ENCODE measurements around the gene ABHD2.
"Not testable (repeated sequence)": the region's sequence is repeated elsewhere in the genome, so short reads cannot be mapped to it uniquely, and the experiment has no call there.

The ABHD2 gene, protein sequence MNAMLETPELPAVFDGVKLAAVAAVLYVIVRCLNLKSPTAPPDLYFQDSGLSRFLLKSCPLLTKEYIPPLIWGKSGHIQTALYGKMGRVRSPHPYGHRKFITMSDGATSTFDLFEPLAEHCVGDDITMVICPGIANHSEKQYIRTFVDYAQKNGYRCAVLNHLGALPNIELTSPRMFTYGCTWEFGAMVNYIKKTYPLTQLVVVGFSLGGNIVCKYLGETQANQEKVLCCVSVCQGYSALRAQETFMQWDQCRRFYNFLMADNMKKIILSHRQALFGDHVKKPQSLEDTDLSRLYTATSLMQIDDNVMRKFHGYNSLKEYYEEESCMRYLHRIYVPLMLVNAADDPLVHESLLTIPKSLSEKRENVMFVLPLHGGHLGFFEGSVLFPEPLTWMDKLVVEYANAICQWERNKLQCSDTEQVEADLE

DNA sequence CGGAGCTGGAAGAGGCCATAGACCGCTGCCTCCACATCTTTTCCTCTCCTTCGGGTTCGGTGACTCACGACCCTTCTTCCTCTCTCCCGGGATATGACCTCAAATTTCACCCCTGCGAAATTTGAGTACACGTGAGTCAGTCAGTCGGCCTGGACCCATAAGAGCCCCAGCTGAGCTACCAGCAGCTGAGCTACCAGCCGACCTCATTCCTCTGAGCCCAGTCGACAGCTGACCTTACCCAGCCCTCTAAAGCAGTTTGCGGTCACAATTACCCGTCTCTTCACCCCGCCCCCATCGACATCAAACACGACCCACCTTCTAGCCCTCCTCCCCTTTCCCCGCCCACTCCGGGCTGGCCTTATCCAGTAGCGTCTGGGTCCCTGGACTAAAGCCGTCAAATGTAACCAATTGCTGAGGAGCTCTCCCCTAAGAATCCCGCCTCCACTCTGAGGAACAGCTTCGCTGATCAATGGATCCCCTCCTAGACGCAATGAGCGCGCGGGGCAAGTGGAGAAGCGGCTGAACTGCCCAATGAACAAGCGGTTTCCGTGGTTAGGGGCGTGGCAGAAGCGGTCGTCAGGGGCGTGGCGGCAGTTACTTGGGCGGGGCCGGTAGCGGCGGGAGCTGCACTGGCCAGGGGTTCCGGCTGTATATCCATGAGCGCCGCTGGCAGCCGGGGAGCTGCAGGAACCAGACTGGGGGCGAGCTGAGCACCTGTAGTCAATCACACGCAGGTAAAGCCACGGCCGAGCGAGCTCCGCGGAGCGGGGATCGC, at the start of gene ABHD2:
TSS of gene ABHD2 (plus strand) at position 627 of the 775 bp plus-strand sequence. CDS start 27,872 bp downstream, outside the sequence.
- peak; percentile 99 for DNase-seq

DNA sequence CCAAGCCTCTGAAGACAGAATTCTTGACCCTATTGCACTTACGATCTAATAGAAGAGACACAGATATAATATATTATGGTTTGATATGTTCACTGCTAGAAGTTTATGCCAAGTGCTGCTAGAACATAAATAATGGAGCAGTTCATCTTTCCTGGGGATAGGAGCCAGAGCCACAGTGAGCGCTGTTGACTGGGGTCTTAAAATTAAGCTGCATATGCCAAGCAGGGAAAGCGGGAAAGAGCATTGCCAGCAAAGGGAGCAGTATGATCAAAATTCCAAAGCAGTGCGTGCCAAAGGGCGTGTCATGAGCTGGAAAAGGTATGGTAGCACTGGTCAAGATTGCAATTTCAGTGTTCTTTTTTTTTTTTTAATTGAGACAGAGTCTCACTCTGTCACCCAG, 49.1 kb upstream of the ABHD2 start:
- no peak for DNase-seq

- DNase-seq: no peak
Measured at GRCh38 chr15:89041507-89041906, 46.7 kb upstream of the ABHD2 start.

GRCh38 chr15:89042387-89042786, 45.9 kb upstream of the ABHD2 start:
- no peak for DNase-seq

DNA sequence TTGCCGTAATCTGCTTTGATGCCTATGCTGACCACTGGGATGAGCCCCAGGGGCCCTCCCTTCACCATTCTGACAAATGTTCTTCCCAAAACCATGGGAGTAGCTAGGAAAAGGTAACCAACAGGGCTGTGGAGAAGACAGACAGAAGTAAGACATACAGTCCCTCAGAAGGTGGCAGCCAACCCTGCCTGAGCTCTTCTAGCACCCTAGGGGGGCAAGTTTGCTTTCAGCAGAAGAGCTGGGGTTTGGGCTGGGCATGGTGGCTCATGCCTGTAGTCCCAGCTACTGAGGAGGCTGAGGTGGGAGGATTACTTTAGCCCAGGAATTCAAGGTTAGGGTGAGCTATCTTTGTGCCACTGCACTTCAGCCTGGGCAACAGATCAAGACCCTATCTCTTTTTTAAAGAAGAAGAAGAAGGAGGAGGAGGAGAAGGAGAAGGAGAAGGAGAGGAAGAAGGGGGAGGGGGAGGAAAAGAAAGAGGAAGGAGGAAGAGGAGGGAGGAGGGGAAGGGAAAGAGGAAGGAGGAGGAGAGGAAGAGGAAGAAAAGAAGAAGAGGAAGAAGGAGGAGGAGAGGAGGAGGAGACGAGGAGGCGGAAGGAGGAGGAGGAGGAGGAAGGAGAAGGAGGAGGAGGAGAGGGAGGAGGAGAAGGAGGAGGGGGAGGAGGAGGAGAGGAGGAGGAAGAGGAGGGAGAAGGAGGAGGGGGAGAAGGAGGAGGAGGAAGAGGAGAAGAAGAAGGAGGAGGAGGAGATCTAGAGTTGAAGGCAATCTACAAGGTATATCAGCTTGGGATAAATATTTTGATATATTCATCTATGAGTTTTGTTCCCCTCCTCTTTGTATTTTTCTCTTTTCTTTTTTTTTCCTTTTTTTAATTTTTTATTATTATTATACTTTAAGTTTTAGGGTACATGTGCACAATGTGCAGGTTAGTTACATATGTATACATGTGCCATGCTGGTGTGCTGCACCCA, 44.9 kb upstream of the ABHD2 start:
- no peak for DNase-seq

DNA sequence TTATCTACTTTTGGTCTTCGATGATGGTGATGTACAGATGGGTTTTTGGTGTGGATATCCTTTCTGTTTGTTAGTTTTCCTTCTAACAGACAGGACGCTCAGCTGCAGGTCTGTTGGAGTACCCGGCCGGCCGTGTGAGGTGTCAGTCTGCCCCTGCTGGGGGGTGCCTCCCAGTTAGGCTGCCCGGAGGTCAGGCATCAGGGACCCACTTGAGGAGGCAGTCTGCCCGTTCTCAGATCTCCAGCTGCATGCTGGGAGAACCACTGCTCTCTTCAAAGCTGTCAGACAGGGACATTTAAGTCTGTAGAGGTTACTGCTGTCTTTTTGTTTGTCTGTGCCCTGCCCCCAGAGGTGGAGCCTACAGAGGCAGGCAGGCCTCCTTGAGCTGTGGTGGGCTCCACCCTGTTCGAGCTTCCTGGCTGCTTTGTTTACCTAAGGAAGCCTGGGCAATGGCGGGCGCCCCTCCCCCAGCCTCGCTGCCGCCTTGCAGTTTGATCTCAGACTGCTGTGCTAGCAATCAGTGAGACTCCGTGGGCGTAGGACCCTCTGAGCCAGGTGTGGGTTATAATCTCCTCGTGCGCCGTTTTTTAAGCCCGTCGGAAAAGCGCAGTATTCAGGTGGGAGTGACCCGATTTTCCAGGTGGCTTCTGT, 39.1 kb upstream of the ABHD2 start:
- DNase-seq: not testable (repeated sequence)

DNA sequence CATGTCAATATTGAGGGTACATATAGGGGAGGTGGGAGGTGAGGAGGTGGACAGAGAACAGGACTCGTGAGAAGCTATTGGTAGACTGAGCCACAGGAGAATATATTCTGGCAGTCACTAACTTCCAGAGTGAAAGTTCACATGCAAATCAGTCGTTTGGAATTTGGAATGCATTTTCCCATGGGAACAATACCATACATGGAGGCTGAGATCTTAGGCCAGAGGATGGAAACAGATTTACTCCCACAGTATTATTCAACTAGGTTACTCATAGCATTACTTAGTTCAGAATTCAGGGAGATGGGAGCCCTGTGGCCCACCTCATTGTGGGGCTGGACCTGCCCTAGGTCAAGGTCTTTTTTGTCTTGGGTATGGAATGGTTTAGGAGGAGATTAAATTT, 36.4 kb upstream of the ABHD2 start:
- DNase-seq: no peak

DNA sequence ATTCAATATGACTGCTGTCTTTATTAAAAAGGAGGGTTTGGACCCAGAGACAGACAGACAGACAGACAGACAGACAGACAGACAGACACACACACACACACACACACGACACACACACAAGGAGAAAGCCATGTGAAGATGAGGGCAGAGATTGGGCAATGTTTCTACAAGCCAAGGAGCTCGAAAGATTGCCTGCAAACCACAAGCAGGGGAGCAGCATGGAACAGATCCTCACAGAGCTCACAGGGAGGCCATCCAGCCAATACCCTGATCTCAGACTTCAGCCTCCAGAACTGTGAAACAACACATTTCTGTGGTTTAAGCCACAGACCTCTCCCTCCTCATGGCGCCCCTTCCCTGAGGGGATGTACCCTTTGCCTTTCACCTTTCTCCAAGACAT, 35.8 kb upstream of the ABHD2 start:
- no peak for DNase-seq

DNA sequence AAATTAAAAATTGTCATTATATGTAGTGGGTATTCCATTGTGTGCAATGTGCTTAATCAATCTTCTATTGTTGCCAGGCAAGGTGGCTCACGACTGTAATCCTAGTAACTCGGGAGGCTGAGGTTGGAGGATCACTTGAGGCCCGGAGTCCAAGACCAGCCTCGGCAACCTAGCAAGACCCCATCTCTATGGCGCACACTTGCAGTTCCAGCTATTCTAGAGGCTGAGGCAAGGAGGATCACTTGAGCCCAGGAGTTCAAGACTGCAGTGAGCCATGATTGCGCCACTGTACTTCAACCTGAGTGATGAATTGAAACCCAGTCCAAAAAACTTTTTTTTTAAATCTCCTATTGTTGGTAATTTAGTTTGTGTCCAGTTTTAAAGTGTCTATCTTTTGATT, 33.4 kb upstream of the ABHD2 start:
- DNase-seq: no peak

- peak; percentile 88 for DNase-seq
Measured at GRCh38 chr15:89057506-89058133, 30.6 kb upstream of the ABHD2 start.

GRCh38 chr15:89058376-89058775, 29.9 kb upstream of the ABHD2 start:
- DNase-seq: no peak

DNA sequence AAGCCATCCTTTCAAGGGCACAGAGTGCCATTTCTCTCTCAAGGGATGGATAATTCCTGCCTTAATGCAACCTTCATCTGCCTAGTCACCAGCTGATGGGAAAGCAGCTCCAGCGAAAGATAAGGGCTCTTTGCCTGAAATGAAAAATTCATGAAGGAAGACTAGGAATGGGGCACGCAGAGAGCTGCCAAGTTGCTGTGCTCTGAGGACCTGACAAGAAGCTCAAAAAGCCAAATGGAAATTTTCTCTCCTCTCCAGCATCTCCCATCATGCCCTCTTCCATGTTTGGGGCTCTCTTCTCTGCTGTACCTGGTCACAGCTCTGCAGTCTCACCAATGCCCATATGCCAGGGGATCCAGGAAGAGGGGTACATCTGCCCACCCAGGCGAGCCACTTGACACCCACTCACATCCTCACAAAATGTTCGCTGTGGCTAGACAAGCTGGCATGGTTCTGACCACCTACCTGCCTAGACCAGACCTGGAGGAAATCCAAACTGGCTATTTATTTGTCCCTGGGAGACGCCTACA, 29.3 kb upstream of the ABHD2 start:
- no peak for DNase-seq

- DNase-seq: no peak
Measured at GRCh38 chr15:89066280-89066679, 22.0 kb upstream of the ABHD2 start.

GRCh38 chr15:89067751-89068150, 20.5 kb upstream of the ABHD2 start:
- DNase-seq: no peak

GRCh38 chr15:89068325-89068784, 19.9 kb upstream of the ABHD2 start:
- DNase-seq: peak; percentile 40

- no peak for DNase-seq
Measured at GRCh38 chr15:89070197-89071124, 17.8 kb upstream of the ABHD2 start.

DNA sequence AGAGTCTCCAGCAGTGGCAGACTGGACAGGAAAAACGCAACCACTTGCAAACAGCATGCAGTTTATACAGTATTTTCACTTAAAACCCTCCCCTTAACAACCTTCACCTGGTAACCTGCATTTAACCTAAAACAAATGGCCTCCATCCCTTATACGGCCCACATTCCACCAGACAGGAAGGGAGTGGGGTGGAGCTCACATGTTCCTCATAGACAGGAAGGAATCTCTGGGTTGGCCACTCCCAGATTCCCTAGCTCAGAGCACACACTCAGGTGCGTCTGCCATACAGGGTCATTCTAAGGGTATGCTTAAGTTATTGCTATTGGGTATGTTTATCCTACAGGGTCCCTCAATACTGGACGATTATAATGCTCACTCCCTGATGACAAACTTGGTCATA, 16.8 kb upstream of the ABHD2 start:
- no peak for DNase-seq

GRCh38 chr15:89072277-89072869, 15.9 kb upstream of the ABHD2 start:
- DNase-seq: no peak

DNA sequence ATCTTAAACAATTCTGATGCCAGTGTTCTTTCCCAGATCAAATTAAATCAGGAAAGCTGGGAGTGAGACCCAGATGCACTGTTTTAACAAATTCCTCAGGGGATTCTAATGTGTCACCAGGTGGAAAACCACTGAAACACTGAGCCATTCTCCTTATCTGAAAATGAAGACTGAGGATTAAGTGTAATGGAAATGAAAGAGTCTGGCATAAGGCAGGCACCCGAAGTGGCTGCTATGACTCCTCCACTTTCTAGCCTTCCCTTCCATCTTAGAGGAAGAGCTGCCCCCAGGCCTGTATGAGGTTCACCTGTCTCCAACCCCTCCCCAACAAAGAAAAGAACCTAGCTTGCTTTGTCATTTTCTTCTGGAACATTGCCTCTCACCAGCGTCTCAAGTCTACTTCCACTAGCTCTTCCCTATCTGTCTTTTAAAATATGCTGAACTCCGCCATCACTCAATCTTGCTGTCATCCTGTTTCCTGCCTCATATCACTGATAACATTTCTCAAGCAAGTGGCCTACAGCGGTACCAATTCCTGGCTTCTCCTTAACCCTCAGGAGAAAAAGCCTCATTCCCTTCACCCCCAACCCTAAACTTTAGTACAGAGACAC, 13.7 kb upstream of the ABHD2 start:
- DNase-seq: no peak

Data from activated CD4-positive, CD25-positive, alpha-beta regulatory T cell treated with anti-CD3 and anti-CD28 coated beads, Interleukin-2, amount 50 U/mL, for 72 hours (primary cell).